HG02884 (cell line): Measurements from ENCODE around the gene NRXN2.

Source experiments
- ATAC-seq: cut with Tn5 transposase; IDR thresholded peaks from one replicate; pipeline ENCODE4 v1.9.1; 2021; ENCODE audit warnings: mild to moderate bottlenecking, moderate library complexity; ENCODE audit not compliant: unreplicated experiment

NRXN2 gene

DNA sequence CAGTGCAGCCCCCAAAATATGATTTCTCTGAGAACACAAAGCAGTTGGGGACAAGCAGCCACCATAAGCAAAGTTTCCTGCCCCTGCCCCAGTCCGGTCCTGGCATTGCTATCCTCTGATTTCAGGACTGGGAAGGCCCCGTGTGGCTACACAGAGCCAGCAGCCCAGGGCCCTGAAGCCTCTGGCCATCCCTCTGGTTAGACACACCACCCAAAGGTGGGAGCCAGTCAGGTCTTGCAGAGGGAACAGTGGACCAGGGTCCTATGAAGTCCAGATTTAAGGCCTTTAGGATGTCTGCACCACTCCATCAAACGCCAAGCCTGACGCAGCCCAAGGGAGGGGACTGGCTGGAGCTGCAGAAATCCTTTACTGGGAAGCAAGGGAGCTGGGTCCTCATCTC lies 68.6 kb downstream of the NRXN2 start:
- ATAC-seq = no peak

DNA sequence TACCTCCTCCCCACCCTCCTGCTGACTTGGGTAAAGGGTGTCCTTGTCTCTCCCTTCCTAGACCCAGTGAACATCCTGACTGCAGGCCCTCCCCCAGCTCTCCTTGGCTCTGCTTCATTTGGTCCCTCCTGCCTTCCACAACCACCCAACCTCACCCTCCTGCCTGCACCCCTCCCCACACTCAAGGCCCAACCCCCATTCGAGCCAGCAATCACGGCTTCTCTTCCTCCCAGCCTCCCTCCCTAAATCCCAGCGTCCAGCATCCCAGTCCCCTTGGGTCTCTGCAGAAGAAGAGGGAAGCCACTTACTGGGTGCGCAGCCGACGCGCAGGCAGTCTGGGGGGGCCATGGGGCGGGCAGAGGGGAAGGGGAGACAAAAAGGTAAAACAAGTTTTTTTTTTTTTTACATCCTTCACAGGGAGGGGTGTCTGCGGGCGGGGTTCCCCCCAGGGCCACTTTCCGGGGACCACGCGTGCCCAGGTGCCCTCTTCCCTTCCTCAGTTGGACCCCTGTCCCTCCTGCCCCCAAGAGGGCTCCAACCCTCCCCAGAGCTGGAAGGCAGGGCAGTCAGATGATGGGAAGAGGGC lies 69.5 kb downstream of the NRXN2 start:
- ATAC-seq = no peak

DNA sequence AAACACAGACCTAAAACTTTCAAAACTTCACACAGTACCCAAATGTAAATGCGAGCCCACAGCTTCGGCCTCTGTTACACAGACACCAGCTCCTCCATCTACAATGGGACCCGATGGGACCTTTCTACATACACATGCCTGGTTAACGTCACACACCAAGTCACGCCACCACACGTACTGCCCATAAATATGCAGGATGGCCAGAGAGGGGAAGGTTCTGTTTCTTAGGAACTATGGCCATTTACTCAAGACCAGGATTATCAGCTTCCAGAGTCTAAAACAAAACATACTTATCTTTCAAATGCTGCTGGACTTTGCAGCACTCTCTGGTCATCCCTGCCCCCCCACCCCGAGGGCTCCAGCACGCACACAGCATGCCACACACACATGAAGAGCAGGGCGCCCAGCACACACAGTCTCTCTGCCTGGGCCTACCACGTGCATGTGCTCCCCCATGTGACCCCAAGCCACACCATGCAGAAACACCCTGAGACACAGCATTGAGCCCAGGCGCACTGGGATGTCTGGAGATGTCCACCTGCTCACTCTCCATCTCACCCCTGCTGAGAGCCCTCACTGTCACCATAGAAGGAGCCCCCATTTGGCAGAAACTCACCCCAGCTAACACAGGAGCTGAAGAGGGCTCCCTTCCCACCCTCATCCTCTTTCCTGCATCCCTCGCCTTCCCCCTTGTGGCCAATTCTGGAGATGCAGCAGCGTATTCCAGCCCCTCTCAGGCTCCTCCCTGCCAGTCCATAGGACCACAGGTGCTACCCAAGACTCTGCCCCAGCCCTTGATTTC lies 70.2 kb downstream of the NRXN2 start:
- no peak for ATAC-seq

DNA sequence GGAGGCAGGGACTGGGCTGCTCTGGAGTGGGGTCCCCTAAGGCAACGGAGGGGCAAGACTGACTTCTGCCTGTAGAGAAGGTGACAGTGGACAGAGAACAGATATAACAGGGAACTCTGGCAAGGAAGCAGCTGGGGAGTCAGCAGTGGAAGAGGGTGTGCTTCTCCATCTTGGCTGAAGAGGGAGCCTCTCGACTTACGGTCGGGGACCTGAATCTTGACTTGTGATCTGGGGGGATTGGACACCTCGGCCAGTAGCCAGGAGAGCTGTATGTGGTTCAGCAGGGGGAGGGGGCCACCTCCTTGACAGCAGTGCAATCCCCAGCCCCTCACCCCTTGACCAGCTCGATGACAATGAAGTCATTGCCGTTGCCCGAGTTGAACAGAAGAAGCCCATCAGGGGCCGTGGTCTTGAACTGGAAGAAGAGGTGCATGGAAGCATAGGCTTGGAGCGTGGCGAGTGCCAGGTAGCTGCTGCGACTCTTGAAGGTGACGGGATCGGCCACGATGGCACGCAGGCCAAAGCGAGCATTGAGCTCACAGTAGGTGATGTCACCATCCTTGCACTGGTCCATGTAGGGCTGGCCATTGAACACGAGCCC lies 72.0 kb downstream of the NRXN2 start:
- no peak for ATAC-seq

DNA sequence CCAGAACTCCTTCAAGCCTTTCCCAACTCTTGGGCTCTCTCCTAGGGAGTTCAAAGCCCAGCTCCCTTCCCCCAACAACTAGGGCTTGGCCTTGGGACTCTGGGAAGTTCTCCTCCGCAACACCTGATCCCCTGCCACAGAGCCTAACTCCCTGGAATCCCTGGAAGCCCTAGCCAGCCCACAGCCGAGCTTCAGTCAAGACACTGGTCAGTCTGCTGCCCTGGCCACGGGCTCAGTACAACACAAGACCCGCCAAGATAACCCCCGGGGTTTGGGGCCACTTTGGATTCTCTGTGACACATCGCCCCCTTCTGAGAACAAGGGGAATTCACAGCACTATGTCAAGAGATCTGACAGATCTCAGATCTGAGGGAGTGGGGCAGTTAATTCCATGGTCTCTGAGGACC lies 73.7 kb downstream of the NRXN2 start:
- no peak for ATAC-seq

DNA sequence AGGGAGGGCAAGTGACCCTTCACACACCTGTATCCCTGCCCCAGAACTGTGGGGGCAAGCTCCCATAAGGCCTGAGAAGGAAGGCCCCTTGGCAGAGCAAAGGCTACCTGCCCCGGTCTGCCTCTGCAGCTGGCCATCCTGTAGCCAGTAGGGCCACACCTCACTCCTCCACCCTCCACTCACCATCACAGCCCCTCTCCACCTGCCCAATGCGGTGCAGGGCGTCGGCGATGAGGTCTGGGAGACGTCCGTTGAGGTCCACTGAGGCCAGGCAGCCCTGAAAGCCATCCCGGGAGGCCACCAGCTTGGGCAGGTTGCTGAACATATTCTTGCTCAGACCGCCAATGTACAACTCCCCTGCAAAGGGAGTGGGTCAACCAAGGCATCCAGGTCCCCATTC lies 74.4 kb downstream of the NRXN2 start:
- no peak for ATAC-seq

DNA sequence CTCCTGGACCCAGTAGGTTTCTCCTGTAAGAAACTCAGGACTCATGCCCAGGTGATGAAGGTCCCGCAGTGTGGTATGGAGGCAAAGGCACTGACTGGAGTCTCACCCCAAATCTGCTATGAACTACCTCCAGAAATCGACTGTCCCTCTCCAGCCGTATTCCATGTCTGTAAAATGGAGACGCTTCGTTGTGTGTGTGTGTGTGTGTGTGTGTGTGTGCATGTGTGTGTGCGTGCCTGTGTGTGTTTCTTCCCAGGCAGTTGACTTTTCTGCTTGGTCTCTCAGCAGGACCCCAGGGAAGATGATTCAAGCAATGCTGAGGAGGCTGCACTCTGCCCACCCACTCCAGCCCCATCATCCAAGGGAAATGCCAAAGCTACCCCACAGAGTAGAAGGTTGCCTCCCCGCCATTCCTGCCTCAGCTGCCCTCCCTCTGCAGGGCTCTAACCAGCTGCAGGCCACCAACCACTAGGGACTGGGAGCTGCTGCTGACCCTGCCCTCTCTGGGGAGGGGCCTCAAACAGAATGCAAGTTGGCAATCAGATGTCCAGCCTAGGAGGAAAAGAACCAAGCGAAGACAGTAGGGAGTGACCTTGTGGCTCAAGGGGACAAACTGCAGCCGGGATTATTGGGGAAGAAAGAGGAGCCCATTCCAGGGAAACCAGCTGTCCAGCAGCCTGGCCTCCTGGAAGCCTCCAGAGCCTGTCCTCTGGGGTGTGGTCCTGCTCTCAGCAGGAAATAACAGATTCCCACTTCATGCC lies 75.8 kb downstream of the NRXN2 start:
- no peak for ATAC-seq

DNA sequence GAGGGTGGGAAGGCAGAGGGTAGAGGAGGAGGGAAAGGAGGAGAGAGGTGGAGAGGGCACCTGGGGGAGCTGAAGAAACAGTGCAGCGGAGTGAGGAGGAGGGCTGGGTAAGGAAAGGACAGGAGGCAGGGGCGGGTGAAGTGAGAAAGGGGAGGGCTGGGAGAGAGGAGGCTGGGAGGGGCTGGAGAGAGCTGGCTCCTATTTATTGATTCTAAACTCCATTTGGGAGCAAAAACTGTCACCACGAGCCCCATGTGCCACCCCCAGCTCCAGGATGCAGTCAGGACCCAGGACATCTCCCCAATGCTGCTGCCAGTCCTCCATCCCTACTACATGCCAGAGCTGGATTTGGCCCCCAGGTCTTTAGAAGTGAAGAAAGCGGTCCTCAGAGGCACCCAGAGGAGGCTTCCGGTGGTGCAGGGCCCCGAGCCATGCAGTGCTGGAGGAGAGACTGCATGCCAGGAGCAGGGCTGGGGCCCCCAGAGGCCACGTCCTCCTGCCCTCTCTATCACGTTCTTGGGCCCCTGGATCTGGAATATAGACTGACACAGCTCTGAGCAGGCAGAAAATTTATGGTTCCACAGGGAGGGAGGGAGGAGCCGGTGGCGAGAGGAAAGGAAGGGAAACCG lies 78.2 kb downstream of the NRXN2 start:
- ATAC-seq = no peak

DNA sequence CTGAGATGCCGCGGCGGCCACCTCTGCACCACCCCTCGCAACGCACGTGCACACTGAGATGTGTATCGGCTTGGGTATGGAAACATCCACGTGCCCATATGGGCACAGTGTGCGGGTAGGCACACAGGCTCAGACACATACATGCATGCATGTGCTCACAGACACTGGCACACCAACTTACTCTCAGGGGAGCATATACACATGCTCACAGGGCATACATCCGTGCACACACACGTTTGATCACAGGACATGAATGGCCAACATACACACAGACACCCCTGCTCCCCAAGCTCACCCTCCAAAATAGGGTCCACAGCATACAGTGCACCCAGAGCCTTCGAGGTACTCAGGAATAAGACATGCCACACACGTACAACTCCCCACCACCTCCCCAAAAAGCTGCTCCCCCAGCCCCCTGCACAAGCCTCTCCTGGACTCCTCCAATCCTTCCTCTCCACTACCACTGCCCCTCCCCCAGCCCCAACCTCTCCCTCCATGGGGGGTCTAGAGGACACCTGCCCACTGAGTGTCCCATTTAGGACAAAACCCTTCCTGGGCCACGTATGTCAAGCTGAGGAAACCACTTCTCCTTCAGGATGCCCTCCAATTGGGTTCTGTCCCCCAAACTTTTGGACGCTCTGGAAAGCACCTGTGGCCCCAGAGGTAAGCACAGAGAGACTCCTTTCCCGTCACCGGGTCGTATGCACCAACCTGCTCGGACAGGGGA lies 78.9 kb downstream of the NRXN2 start:
- no peak for ATAC-seq

DNA sequence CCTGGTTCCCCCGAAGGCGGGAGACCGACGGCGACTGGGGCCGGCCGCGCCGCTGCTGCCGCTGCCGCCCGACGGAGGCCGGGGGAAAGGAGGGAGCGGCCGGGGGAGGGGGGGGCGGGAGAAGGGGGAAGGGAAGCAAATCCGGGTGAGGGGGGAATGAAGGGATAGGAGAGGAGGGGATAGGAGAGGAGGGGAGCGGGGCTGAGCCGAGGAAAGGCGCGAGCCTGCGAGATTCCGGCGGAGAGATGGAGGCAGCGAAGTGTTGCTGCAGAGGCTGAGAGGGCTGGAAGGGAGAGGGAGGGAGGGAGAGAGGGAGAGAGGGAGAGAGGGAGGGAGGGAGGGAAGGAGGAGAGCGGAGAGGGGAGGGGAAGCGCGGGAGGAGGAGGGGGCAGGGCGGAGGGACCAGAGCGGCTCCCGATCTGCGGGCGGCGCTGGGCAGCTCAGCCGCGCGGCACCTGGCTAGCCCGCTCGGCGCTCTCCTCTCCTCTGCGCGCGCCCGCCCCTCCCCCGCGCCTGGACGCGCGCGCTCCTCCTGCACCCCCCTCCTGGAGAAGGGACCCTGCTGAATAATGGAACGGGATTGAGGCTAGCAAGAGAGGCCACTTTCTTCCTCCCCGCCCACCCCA lies 79.6 kb downstream of the NRXN2 start:
- ATAC-seq = no peak

DNA sequence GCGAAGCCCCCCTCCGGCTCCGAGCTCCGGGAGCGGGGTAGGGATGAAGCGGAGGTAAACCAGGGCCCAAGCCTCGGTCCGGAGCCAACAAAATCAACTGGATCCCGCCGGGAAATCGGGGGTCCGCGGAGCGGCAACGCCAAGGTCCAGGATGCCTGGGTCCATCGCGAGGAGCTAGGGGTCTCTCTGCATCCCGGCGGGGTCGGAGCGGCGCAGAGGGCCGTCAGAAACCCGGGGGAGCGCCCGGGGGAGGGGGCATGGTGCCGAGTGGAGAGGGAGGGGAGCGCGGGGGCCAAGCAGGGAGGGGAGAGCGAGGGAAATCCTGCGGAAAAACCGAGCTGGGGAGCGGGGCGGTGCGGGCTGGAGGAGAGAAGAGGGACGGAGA lies 80.1 kb downstream of the NRXN2 start:
- ATAC-seq = no peak

DNA sequence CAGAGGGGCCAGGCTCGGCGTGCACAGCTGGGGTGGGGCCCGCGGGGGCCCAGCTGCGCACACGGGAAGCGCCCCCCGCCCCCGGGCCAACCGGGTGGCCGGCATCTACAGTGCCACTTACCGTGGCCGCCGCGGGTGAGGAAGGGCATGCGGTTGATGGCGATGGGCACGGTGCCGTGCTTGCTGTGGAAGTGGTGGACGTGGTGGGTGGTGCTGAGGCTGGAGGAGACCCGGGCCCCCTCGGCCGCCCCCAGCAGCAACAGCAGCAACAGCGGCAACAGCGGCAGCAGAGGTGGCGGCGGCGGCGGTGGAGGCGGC lies 80.6 kb downstream of the NRXN2 start:
- ATAC-seq = no peak

DNA sequence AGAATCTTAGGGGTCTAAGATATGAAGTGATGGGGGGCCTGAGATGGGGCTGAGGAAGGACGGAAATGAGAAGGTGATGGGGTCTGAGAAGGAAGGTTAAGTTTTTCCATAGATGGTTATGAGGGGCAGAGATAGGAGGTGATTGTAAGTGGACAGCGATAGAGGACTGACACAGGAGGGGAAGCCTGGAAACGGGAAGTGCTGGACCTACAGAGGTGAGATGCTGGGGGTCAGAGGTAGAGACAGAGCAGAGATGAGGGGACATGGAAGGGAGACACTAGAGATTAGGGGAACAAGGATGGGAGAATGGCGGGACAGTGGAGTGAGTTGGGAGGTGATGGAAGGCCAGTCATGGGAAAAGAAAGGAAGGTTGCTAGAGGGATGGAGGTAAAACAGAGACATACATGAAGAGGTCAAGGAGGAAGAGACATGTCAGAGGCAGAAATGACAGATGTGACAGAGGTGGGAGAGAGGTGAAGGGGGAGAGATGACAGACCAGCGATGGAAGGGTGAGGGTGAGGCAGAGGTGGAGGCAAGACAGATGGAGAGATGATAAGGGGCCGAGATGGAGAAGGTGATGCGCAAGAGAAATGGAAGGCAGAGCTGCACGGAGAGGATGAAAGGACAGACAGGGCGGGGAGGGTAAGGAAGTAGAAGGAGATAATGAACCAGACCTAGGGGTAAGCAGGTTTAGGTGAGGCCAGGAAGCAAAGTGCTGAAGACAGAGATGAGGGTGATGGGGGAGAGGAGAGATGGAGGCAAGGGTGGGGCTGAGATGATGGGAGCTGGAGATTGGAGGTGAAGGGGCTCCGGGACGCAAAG lies 81.2 kb downstream of the NRXN2 start:
- ATAC-seq = no peak

DNA sequence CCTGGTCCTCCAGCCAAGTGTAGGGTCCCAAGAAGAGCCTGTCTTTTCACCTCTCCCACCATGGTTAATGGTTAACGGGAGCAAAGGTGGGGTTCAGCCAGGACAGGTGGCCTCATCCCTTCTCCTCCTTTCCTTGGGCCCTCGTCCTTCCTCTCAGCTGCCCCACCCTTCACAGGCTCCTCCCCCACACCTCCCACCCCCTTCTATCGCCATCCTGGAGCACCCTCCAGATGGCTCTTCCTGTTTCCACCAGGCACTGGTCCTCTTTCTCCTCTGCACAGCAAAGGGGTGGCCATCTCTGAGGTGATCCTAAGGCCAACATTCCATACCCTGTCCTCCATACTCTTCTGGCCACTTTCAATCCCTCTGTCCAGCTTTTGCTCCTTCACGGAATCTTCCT lies 83.1 kb downstream of the NRXN2 start:
- no peak for ATAC-seq

DNA sequence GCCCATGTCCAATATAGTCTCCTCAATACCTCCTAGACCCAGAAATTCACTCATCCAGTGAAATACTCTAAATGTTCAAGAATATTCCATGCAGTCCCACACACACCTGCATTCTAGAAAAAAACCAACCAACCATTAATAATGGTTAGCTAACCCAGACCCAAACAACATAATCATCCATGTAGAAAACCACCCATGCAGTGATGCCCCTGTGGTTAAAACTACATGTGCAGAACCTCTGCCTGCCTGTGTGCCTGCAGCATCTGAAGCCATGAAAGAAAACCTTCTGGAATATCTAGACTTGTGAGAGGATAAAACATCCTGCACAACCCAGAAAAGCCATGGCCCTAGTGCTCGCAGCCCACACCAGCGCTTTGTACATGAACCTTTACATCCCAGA lies 84.2 kb downstream of the NRXN2 start:
- no peak for ATAC-seq

DNA sequence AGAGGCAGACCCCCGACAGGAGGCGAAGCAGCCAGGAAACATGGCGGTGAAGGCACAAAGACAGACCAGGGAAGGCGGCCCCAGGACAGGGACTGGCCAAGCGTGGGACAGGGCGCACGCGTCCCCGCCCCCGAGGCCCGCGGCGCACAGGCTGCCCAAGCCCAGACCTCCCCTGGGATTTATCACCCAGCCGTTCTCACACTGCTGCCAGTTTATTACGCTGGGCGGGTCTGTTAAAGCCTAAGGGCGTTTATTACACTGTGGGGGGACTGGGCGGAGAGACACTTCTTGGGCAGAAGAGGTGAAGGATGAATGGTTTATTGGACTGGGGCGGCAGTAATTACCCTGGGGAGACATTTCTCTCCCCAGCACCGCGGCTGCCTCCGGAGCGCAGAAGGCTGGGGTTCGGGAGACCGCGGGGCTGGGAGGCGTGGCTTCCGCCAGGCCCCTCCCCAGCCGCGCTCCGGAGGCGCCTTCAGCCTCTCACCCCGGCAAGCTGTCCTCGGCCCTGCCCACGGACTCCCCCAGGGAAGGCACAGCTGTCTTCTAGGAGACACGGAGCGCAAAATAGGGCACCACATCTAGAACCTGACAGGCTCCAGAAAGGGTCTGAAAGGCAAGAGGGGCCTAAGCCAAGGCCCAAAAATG lies 84.9 kb downstream of the NRXN2 start:
- no peak for ATAC-seq

DNA sequence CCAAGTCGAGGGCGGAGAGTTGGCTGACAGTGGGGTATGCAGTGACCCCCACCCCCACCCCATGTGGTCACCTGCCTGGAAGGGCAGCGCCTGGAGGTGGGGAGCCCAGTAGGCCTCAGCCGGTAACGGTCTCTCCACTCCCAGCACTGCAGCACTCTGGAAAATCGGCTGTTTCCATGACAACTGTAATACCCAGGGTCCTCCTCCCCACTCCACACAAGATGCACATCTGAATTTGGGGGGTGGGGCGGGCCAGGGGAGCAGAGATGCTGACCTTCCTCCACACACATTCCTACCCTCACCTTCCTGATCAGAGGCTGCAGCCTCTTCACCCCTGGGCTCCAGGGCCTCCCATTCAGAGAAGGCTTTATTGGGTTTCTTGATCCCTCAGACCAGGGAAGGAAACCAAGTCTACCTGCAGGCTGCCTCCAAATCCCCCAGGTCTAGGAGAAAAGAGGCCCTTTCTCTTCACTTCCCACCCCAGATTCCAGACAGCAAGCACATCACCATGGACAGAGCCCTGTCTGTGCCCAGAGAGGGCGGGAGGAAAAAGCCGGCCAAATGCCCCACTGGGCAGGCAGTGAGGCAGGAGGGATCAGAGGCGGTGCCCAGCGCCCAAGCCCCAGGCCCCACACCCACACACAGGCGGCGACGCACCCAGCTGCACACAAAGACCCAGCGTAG lies 85.5 kb downstream of the NRXN2 start:
- no peak for ATAC-seq

DNA sequence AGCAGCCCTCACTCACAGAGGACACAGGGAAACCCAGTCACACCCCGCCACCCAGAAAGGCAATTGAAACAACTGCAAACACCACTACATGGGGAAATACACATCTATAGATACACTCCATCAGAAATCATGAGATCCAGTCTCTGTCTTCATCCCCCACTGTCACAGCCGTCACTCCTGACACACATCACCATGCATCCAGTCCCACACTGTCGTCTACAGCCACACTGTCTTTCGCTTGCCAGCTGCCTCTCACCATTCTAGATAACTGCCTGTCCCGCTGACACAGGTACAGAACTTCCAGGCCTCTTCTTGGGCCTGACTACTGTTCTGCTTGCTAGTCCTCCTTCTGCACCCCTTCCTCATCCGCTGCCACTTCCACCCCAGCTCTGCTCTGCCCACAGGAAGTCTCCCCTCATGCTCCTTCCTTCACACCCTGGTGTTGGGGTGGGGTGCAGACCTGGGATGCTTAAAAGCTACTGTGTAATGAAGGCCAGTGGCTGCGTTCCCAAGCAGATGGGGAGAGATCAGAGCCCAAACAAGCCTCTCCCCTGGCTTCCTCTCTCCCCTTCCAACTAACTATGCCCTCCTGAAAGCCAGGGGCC lies 89.3 kb downstream of the NRXN2 start:
- no peak for ATAC-seq
